OCI-LY3 (cell line): ENCODE measurements around the gene DNAJC13.
"Not testable (repeated sequence)": the region's sequence is repeated elsewhere in the genome, so short reads cannot be mapped to it uniquely, and the experiment has no call there.

ENCODE experiments used
- EZH2phosphoT487 ChIP-seq: fragments of 200-600 bp; shearing (Covaris generic); IDR thresholded peaks from 2 replicates; pipeline ENCODE4 v1.6.1; 2018; ENCODE audit warnings: antibody characterized with exemption, mixed run types, low read depth
- TF ChIP-seq, protein P1 (sequence below): fragments of 200-600, 300-600 bp; sonication (generic); IDR thresholded peaks from 2 replicates; pipeline ENCODE4 v1.5.1; 2014; ENCODE audit warnings: antibody characterized with exemption, low read length, low read depth

DNA sequence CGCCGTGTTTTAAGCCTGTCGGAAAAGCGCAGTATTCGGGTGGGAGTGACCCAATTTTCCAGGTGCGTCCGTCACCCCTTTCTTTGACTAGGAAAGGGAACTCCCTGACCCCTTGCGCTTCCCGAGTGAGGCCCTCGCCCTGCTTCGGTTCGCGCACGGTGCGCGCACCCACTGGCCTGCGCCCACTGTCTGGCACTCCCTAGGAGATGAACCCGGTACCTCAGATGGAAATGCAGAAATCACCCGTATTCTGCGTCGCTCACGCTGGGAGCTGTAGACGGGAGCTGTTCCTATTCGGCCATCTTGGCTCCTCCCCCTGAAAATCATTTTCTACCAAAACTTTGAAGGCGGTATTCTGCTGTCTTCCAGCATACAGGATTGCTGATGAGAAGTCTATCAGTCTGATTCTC, 40.4 kb upstream of the DNAJC13 start:
- TF ChIP-seq, protein P1, sequence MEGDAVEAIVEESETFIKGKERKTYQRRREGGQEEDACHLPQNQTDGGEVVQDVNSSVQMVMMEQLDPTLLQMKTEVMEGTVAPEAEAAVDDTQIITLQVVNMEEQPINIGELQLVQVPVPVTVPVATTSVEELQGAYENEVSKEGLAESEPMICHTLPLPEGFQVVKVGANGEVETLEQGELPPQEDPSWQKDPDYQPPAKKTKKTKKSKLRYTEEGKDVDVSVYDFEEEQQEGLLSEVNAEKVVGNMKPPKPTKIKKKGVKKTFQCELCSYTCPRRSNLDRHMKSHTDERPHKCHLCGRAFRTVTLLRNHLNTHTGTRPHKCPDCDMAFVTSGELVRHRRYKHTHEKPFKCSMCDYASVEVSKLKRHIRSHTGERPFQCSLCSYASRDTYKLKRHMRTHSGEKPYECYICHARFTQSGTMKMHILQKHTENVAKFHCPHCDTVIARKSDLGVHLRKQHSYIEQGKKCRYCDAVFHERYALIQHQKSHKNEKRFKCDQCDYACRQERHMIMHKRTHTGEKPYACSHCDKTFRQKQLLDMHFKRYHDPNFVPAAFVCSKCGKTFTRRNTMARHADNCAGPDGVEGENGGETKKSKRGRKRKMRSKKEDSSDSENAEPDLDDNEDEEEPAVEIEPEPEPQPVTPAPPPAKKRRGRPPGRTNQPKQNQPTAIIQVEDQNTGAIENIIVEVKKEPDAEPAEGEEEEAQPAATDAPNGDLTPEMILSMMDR = not testable (repeated sequence)
- not testable (repeated sequence) for TF ChIP-seq EZH2phosphoT487
